Measurements from ENCODE around the gene PAAF1.
"Not testable (repeated sequence)": the region's sequence is repeated elsewhere in the genome, so short reads cannot be mapped to it uniquely, and the experiment has no call there.

PAAF1 gene, protein sequence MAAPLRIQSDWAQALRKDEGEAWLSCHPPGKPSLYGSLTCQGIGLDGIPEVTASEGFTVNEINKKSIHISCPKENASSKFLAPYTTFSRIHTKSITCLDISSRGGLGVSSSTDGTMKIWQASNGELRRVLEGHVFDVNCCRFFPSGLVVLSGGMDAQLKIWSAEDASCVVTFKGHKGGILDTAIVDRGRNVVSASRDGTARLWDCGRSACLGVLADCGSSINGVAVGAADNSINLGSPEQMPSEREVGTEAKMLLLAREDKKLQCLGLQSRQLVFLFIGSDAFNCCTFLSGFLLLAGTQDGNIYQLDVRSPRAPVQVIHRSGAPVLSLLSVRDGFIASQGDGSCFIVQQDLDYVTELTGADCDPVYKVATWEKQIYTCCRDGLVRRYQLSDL

DNA sequence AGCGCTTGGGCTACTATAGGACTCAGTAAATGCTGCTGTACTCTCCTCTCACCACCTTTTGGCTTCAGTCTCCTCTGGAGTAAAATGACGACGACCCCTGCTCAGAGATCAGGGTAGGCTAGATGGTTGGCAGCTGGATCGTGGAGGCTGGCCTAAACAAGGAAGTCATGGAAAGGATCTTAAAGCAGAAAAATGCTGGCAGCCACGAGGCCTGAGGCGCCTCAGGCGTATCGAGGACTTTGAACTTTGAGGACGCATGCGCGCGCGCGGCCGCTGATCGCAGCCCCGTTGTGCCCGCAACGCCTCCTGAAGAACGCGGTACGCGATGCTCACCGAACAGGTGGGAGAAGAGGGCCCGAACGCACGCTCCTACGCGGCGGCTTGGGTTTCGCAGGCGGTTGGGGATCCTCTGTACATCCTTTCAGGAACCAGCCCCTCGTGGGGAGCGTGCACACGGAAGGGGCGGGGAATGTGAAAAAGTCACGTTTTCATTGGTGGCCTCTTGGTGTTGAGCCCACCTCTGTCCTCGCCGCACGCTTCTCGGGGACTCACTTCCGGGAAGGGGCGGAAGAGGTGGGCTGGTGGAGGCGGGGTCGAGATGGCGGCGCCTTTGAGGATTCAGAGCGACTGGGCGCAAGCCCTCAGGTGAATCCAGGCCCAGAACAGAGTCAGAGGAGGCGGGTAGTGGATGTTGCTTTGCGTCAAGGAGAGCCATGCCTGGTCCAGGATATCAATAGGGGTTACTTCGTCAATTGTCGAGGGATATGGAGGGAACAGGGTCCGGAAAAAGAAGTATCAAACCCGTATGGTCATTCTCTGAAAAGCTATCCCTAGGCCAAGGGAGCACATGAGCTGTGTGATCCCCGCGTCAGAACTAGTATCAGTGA lies at the start of gene PAAF1, which contains the start of gene COA4:
PAAF1 (plus strand) TSS at position 576 of the 887 bp plus-strand sequence; CDS start at position 599, 23 bp downstream.
COA4 (minus strand) TSS at position 423 of the 887 bp plus-strand sequence. CDS start 3,468 bp downstream, outside the sequence.
- DNase-seq: peak; percentile 88

DNA sequence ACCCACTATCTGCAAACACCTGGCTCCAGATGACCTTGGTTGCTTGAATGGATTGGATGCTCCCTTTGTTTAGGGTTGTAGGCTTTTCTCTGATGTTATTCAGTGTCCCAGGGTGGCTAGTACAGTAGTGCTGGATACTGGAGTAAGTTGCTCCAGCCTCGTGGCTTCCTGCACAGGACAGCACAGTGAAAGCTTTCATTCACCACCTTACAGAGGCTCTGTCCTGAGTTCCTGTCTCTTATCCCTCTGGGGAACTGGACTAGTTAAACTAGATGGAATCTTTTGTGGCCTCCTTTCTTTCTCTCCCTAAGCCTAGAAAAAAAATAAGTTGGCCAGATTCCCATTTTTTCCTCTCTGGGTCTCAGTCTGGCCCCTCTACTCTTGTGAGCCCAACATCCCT lies 46.5 kb upstream of the PAAF1 start:
- DNase-seq: no peak

DNA sequence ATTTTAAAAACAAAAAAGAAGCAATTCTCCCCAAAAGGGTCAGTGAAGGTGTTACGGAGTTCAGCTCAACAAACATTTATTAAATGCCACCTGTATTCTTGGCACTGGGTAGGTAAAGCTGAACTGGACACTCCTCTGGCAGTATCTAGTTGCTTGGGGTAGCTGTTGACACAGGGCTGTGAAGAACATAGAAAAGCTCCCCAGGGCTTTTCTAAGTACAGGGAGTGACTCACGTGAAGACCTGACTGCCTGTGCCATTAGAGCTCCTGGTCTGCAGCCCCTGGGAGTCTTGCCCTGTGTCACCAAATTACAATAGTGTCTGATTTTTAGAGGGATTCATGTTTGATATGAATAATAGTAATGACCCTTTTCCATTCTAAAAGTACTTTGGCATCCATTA lies 43.7 kb upstream of the PAAF1 start:
- no peak for DNase-seq

DNA sequence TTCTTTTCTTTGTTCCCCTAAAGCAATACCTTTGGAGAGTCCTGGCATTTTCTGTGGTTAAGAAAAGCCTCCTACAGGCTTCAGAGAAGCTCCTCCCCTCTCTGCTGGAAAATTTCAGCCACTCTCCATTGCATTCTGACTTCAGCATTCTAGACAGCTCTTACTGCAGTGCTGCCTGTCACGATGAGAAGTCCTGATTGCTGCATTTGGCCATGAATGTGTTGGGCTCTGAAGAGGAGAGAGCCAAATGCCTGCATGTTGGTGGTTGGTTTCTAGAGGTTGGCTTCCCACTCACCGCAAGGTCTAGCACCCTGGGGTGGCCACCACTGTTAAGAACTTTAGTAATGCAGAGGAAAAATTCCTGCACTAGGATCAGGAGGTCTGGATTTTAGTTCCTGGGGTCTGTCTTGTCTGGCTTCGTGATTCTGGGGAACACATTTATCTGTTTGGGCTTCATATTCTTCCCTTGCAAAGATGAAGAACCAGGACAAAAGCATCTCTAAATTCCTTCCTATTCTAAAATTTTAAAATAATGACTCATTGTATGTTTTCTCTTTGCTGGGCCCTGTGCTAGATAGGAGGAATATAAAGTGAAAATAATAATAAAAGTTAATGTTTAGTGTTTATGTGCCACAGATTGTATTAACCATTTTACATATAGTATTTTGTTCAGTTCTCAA lies 38.2 kb upstream of the PAAF1 start:
- DNase-seq: no peak

DNA sequence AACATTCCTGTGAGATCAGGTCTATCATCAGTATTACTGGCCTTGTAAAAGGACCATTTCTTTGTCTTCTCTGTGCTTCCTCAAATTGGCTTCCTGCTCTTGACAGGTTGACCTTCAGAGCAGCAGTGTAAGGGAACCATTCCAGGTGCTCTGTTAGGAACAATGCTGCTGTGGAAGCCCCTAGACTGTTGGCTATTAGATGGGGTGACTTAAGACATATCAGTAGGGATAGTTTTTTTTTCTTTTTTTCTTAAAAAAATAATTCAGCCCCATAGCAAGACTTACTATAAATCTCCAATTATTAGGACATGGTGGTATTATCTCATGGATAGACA lies 37.7 kb upstream of the PAAF1 start:
- DNase-seq: no peak

DNA sequence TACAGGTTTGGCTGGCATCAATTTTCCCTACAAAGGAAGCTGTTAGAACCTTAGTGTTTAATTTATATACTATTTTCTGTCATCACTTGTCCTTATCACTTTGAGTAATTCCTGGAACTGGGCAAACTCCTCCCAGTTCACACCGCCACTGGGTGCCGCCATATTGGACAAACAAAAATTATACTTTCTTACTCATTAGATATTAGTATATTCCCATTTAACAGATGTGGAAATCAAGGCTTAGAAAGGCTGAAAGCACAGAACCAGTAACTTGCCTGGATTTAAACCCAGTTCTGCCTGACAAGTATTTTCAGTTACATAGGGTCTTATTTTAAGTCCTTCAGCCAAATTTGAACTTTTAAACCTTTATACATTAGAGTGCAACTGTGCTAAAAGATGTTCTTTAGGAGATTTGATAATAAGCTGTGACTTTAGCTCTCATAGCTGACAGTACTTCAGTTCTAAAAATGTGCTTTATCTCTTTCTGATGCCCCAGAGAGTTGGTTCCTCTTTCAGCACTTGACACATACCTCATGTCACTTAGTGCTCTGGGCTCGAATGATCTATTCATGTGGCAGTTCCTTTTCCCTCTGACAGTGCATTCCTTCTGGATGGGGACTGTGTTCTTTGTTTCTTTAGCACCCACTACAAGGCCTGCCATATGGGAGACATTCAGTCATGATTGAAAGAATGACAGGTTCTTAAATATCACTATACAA lies 25.6 kb upstream of the PAAF1 start:
- DNase-seq: no peak

DNA sequence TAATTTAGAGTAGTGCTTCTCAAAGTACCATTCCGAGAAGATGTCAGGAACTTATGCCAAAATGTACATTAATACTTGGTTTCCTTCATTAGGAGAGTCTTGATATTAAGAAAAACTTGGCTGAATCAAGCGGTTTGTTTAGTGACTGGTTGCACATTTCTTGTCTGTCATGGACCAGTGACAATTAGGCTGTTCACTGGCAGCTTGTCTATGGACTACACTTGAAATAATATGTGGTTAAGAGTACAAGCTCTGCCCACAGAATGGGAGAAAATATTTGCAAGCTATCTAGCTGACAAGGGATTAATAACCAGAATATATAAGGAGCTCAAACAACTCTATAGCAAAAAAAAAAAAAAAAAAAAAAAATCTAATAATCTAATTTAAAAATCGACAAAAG lies 24.8 kb upstream of the PAAF1 start:
- DNase-seq: no peak

DNA sequence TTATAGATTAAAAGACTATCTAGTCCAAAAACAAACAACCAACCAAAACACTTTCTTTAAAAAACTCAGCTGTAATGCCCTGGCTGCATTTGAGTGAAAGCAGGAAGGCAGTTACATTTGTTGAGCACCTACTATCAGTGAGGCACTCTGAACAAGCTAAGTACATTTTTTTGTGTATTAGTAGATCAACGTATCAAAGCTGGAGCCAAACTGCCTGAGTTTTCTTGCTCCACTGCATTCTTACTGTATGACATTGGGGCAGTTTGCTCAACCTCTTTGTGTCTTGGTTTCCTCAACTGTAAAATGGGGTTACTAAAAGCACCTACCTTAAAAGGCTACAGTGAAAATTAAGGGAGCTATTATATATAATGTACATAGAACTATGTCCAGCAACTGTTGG lies 22.1 kb upstream of the PAAF1 start:
- DNase-seq: no peak

DNA sequence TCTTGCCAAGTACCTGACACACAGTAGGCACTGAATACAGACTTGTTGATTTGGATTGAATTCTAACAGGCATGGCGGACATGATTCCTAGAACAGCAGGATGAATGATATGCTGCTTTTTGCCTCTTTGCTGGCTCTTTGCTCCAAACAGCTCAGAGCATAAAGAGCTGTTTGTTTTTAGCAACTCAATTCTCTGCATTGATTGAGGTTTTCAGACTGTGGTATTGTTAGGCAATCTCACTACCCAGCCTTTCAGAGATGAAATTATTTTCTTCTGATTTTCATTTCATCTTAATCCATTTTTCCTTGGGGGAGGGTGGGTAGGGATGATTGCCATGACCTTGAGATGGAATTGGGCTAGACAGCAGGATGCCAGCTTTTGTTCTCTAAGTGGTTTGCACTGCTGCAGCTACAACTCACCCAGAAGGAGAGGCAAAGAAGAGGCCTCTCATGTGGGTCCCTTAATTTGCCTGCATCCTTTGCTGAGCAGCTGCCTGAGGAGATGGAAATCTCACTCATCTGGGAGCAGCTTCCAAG lies 20.7 kb upstream of the PAAF1 start:
- no peak for DNase-seq

DNA sequence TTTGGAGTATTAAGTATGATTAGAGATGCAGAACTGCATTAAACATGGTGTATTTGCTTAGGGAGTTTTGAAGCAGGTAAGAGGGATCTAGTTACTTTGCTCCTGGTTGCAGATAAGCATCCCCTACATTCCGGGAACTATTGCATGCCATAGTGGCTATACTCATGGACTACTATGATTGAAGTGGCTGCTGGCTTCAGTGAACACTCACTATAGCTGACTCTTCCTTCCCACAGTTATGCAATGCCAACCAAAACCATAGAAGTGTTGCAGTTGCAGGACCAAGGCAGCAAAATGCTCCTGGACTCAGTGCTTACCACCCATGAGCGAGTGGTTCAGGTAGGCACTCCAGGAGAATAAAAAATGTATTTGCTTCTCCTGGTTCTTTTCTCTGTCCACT lies 17.1 kb upstream of the PAAF1 start:
- DNase-seq: no peak

DNA sequence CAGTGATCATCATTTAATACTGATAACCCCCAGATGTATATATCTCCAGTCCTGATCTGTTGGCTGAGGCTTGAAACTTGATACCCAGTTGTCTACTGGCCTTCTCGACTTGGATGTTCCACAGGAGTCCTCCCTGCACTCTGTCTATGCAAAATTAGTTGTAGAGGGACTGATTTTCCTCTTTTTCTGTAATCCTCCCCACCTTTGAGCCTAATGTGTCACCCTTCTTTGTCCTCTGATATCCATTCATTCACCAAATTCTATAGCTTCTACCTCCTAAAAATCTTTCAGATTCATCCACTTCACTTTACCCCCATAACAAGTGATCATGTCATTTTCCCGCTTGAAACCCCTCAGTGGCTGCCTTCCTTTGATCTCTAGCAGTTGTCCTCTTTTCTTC lies 16.6 kb upstream of the PAAF1 start:
- DNase-seq: no peak

DNA sequence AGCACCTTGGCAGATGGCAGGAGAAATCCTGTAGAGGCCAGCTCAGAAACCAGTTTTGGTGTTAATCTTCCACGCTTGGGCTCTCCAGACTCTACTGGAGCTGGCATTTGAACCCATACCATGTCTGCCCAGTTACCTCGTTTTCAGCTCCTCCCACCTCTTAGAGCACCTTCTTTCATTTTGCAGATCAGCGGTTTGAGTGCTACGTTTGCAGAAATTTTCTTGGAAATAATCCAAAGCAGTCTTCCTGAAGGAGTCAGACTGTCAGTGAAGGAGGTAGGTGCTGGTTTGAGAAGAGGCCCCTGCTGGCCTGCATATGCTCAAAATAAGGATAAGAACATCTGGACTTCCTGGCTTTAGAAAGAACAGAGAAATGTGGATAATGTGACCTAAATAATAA lies 13.8 kb upstream of the PAAF1 start:
- no peak for DNase-seq

DNA sequence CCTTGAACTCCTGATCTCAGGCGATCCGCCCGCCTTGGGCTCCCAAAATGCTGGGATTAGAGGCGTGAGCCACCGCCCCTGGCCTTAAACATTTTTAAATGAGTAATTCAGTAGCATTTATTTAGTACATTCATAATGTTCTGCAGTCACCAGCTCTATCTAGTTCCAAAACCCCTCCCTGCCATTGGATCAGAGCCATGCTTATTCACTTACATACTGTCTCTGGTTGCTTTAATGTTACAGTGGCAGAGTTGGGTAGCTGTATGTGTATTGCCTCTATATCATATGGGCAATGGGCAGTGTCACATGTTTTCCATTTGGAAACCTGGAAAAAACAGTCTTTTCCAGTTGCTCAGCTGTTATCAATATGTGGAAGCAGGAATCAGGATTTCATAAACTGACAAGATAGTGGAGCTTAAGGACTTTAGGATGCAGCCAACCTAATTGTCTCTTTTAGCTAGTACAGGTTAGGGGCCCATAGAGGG lies 10.7 kb upstream of the PAAF1 start:
- no peak for DNase-seq

DNA sequence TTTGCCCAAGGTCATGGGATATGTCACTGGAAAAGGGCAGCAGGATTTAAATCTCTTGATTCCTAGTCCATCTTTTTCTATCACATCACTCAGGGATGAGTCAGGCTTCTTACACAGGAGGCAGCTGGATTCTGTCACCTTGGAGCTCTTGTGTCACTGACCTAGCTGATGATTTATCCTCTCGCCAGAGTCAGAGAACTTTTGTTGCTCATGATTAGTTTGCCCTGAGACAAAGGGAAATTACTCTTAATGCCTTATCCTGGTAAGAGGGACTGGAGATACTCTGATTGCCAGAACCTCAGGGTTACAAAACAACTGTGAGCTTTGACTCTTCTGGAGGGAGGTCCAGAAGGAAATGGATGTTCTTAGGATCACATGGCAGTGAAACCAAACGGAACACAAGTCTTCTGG lies 10.2 kb upstream of the PAAF1 start:
- DNase-seq: no peak

DNA sequence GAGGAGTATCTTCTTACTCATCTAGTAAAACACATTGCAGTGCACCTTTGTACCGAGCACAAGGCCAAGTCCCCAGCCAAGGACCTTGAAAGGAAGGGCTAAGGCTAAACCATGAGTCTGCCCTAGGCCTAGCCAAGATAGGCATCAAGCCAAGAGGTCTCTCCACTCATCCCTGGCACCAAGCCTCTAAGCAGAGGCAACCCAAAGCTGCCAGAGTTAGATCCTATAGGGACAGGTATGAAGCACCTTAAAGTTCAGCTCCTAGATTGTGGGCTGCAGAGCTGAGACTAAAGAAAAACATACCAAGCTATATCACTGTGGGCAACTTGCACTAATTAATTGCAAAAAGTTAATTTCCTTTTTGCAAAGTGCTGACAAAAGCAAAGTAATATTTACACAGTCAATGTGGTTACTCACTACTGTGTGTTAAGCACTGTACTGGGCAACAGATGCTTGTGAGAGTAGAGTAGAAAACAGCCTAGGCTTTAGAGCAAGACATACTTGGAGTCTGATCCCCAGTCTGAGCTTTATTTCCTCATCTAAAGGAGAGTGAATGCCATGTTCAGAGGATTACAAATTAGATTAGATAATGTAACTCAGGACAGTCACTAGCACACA lies 7.4 kb upstream of the PAAF1 start:
- no peak for DNase-seq

DNA sequence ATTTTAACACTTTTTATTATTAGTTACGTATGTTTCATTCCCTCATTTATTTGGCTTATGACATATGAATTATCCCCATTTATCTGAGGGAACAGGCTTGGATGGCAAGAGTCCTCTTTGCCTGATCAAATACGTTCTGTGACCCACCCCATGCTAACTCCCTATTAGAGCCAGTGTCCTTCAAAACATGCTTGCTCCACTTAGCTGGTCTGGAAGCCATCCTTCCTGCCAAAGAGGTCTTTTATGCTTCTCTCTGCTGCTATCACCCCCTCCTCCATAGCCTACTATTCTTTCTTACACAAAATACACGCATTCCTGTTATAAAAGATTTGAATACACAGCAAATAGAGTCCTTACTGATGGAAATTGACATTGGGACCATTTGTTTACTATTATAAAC lies 6.5 kb upstream of the PAAF1 start:
- no peak for DNase-seq

DNA sequence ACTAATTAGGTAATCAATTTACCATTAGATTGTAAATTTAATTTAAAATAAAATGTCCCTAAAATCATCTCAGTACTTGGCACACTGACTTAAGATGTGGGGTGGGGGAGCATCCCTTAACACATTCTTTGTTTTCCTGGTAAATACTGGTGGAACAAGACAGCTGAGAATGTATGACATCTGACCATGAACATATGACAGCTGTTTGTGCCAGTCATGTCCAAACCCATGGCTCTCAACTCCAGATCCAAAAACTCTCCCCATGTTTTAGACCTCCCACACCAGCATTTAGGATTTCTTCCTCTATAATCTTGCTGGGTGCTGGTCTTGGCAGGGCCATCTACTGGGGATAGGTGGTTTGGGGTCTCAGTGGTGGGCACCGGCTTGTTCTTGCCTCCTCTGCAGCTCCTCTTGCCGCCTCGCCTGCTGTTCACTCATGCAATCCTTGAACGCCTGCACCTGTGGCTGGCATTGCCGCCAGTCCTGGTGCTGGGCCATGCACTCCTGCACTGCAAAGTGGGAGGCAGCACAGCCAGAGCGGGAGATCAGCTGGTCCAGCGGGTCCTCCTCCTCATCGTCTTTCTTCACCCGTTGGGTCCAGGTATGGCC lies 3.9 kb upstream of the PAAF1 start:
- no peak for DNase-seq

DNA sequence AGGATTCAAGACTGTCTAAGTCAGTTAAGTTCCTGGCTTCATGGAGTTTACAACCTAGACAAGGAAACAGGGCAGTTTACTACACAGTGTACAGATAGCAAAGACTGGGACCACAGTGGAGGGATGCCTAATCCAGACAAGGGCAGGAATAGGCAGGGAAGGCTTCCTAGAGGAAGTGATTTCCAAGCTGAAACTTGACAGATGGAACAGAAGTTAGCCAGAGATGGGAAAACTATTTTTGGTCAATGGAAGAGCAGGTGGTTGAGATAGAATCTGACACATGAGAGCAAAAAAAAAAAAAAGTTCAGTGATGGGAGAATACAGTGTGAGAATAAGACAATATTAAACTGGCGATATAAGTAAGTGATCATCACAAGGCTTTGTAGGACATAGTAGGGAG lies 1.4 kb upstream of the PAAF1 start:
- no peak for DNase-seq

DNA sequence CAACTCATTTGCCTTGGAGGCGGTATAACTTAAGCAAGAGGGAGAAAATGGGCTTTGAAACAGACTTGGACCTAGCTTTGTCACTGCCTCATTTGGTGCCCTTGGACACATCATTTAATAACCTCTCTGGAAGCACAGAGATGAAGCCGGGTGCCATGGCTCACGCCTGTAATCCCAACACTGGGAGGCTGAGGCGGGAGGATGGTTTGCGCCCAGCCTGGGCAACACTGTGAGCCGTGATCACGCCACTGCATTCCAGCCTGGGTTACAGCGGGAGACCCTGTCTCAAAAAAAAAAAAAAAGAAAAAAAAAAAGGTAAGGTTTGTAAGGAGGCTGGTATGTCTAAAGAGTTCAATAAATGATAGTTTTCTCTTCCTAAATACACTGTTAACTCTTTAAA lies 959 bp upstream of the PAAF1 start:
- DNase-seq: no peak

DNA sequence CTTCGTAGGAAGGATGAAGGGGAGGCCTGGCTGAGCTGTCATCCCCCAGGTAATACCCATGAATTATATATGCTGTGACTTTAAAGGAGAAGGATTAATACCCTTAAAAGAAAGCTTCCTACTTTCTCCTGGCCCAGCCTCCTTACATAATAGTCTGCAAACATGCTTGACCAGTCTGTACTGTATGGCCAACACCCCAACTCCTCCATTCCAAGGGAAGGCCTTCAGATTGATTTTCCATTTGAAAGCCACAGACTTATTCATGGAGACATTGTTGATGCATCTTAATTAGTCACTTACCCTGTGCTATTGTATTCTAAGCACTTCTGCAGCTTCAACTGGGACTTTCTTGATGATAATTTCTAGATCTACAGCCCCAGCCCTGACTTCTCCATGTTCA lies 2.0 kb downstream of the PAAF1 start:
- no peak for DNase-seq

DNA sequence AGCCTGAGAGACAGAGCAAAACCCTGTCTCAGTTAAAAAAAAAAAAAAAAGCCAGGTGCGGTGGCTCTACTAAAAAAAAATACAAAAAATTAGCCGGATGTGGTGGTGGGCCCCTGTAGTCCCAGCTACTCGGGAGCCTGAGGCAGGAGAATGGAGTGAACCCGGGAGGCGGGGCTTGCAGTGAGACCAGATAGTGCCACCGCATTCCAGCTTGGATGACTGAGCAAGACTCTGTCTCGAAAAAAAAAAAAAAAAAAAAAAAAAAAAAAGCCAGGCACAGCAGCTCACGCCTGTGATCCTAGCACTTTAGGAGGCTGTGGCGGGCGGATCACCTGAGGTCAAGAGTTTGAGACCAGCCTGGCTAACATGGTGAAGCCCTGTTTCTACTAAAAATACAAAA lies 3.6 kb downstream of the PAAF1 start:
- not testable (repeated sequence) for DNase-seq

DNA sequence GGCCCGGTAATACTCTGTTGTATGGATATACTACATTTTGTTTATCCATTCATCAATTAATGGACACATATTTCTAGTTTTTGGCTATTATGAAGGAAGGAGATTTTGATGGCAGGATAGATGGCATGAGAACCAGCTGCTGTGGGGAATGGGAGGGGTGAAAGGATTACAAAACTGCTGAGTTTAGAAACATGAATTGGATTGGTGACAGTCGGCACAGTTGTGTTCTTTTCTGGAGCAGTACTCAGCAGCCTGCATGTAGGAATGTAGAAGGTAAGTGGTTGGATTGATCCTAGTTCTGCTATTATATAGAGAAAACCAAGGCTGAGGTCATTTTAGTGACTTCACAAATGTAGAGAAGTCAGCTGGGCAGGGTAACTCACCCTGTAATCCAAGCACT lies 7.1 kb downstream of the PAAF1 start:
- no peak for DNase-seq
